Gastrocnemius medialis (tissue), 4 donors: ENCODE data around the gene PLEKHA5. TPM values are rescaled to one million over a fixed set of nuclear protein-coding genes. Genes with fewer than 3 reads are reported as not detected.

Experiments
- ATAC-seq, 2 donors: fragments of 150-250 bp; one replicate each; pipeline ENCODE4 v1.9.1; 2016
- DNase-seq, 2 donors: peaks; one replicate each; pipeline ENCODE4 v3.0.0-alpha.2; 2019
- H3K27ac ChIP-seq, 4 donors: fragments of 200-600 bp; sonication (generic); 1 replicate in 1 of 4; 2 replicates in 3 of 4; pipeline ENCODE4 v1.5.1; 2016 to 2018; ENCODE audit warnings: mild to moderate bottlenecking in 2 of 4, moderate library complexity in 1 of 4
- H3K27me3 ChIP-seq, 3 donors: fragments of 200-600 bp; sonication (generic) in 2 of 3; 1 replicate in 1 of 3; 2 replicates in 2 of 3; pipeline versions ENCODE4 v1.5.1 to v1.6.0; 2016 to 2019; ENCODE audit warnings: mild to moderate bottlenecking in 1 of 3, moderate library complexity in 1 of 3
- H3K36me3 ChIP-seq, 2 donors: fragments of 200-600 bp; sonication (generic) in 1 of 2; one replicate each; pipeline ENCODE4 v1.5.1; 2017 to 2018
- H3K4me1 ChIP-seq, 2 donors: fragments of 200-600 bp; sonication (generic) in 1 of 2; one replicate each; pipeline ENCODE4 v1.5.1; 2016 to 2017; ENCODE audit warnings: mild to moderate bottlenecking in 2 of 2
- H3K4me3 ChIP-seq, 4 donors: fragments of 200-600 bp; sonication (generic) in 3 of 4; 1 replicate in 1 of 4; 2 replicates in 3 of 4; pipeline ENCODE4 v1.5.1; 2016 to 2019; ENCODE audit warnings: mild to moderate bottlenecking in 2 of 4
- H3K9me3 ChIP-seq, 3 donors: fragments of 200-600 bp; sonication (generic) in 2 of 3; 1 replicate in 1 of 3; 2 replicates in 2 of 3; pipeline ENCODE4 v1.5.1; 2016 to 2019
- CTCF ChIP-seq, 5 experiments: fragments of 450-650 bp in 3 of 5; fragments of 200-600 bp in 2 of 5; sonication (generic) in 2 of 5; IDR thresholded peaks in 4 of 5; conservative IDR thresholded peaks in 1 of 5; 1 replicate in 4 of 5; 2 replicates in 1 of 5; pipeline ENCODE4 v1.5.1; 2016 to 2019; ENCODE audit warnings: antibody characterized with exemption in 5 of 5, mild to moderate bottlenecking in 3 of 5, moderate library complexity in 3 of 5
- POLR2A ChIP-seq, 2 donors: fragments of 450-650 bp; IDR thresholded peaks; one replicate each; pipeline ENCODE4 v1.6.1; 2017; ENCODE audit warnings: antibody characterized with exemption in 2 of 2, mild to moderate bottlenecking in 2 of 2, moderate library complexity in 2 of 2
- in situ Hi-C, 4 donors: fragments of 200-750 bp; cut with MboI; loops; one replicate each; pipeline versions ENCODE4 v1.15.0 to v1.8.0; 2017; ENCODE audit warnings: low sequenced_read_pairs in 4 of 4
- intact Hi-C: fragments of 100-400 bp; cut with DNase I; formaldehyde crosslinking; loops from one replicate; pipeline ENCODE4 v1.15.1; 2023; ENCODE audit warnings: low total_unique reads
- total RNA-seq, 4 donors: library from RNA; depleted of rRNA; stranded (reverse); fragments of >200 nt; gene quantifications; one replicate each; pipeline versions ENCODE4 v1.1.0 to v1.2.3, GENCODE V29; 2016

PLEKHA5 gene
- total RNA-seq, 4 donors from 2014 or later = 1.0 to 2.7 (median 1.5) TPM

GRCh38 chr12:19095756-19096480, 33.6 kb upstream of the PLEKHA5 start:
- intact Hi-C loops = no loop called here
- Histone ChIP-seq H3K27ac (no peak overlapping the region), H3K36me3 (no peaks in the 10 kb centered on the region), H3K9me3 (no peaks in the 10 kb centered on the region), H3K27me3 (no peaks in the 10 kb centered on the region), H3K4me3 (no peak overlapping the region), H3K4me1 (no peaks in the 10 kb centered on the region)
- no peak for DNase-seq
- in situ Hi-C loops = no loop called here
- no peak for TF ChIP-seq CTCF (IDR thresholded peaks at IDR 0.05 in 4 of 5, conservative IDR thresholded peaks at IDR 0.05 in 1 of 5)
- no peak for TF ChIP-seq POLR2A (IDR thresholded peaks at IDR 0.05)
- ATAC-seq = no peak

DNA sequence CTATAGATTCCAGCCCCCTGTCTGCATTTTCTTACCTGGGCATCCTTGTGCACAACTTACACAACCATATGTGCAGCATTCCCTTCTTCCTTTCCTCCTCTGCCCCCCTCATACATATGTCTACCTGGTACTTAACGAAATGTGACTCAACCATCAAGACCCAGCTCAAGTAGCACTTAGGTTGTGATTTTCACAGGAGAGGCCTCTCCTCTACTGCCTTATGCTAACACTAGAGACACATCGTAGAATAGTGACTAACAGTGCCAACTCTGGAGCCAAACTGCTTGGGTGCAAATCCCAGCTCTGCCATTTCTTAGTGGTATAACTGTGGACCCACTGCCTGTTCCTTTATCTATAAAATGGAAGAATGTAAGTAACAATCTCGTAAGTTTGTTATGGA, 24.1 kb upstream of the PLEKHA5 start:
- DNase-seq = no peak
- in situ Hi-C loops = no loop called here
- no peaks in the 10 kb centered on the region for H3K4me1 ChIP-seq
- no peaks in the 10 kb centered on the region for H3K36me3 ChIP-seq
- H3K9me3 ChIP-seq = no peaks in the 10 kb centered on the region
- no peak overlapping the region for H3K4me3 ChIP-seq
- intact Hi-C loops = no loop called here
- TF ChIP-seq CTCF (IDR thresholded peaks at IDR 0.05 in 4 of 5, conservative IDR thresholded peaks at IDR 0.05 in 1 of 5) = no peak
- no peak for TF ChIP-seq POLR2A (IDR thresholded peaks at IDR 0.05)
- ATAC-seq = no peak
- H3K27me3 ChIP-seq = no peaks in the 10 kb centered on the region
- no peak overlapping the region for H3K27ac ChIP-seq

DNA sequence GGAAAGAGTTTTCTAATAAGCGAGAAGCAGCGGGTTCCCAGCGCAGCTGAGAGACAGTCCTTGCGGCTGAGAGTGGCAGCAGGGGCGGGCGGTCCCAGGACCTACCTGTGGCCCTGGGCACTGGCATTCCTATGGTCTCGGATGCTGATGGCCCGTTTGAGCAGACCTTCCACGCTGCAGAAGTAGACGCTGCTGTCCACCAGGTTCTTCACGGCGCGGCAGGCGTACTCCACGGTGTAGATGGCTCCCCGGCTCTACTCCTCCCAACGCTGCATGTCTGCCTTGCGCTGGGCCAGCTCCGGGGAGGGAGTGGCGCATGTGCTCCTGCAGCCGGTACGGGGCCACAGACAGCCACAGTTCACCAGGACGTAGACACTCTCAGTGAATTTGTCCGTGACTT, 21.8 kb upstream of the PLEKHA5 start:
- no peak overlapping the region for H3K27ac ChIP-seq
- no peaks in the 10 kb centered on the region for H3K36me3 ChIP-seq
- no peak for DNase-seq
- no peak for ATAC-seq
- no peaks in the 10 kb centered on the region for H3K4me1 ChIP-seq
- H3K9me3 ChIP-seq = no peaks in the 10 kb centered on the region
- intact Hi-C loops (no loop called here), in situ Hi-C loops (no loop called here)
- H3K27me3 ChIP-seq = no peaks in the 10 kb centered on the region
- no peak overlapping the region for H3K4me3 ChIP-seq
- no peak for TF ChIP-seq CTCF (IDR thresholded peaks at IDR 0.05 in 4 of 5, conservative IDR thresholded peaks at IDR 0.05 in 1 of 5)
- no peak for TF ChIP-seq POLR2A (IDR thresholded peaks at IDR 0.05)

DNA sequence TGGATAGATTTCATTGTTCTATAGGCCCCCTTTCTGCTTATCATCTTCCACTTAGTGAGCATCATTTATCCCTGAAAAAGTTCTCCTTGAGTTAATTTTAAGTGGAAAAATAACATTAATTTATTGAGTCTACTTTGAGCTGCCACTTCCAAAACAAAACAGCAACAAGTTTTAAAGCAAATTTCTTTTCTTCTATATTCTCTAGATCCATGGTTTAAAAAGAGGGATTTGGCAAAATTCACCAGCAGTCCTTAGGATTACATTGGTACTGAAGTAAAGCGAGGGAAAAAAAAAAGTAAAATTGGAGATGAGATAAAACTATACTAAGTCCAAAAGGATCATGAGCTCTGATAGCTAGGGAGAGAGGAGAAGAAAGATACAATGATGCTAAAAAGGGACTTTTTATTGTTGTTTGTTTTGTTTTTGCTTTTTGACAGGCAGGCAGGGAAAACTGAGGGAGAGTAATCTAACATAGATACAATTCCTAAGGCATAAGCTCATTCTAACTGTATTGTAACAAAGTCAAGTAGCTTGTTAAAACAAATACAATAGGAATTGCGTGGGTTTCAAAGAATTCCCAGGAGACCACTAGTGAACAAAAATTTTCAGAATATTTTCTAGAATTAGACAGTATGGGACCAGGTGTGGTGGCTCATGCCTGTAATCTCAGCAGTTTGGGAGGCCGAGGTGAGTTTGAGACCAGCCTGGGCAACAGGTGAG, 19.2 kb upstream of the PLEKHA5 start:
- Histone ChIP-seq H3K27me3 (no peaks in the 10 kb centered on the region), H3K36me3 (no peaks in the 10 kb centered on the region), H3K4me3 (no peak overlapping the region), H3K4me1 (no peaks in the 10 kb centered on the region), H3K27ac (no peak overlapping the region), H3K9me3 (no peaks in the 10 kb centered on the region)
- in situ Hi-C loops = no loop called here
- DNase-seq (no peak), ATAC-seq (no peak)
- intact Hi-C loops = no loop called here
- TF ChIP-seq POLR2A (IDR thresholded peaks at IDR 0.05) = no peak
- no peak for TF ChIP-seq CTCF (IDR thresholded peaks at IDR 0.05 in 4 of 5, conservative IDR thresholded peaks at IDR 0.05 in 1 of 5)
